Caco-2 (cell line): Measurements from ENCODE around the gene ANKS3. TPM values are rescaled to one million over a fixed set of nuclear protein-coding genes. Genes with fewer than 3 reads are reported as not detected.

Experiments used
- BruUV-seq: library from RNA; stranded (reverse); fragments of 400-500 nt; replicated peaks from 2 replicates; lab custom pipeline; 2021; lab: Mats Ljungman, UMichigan
- CTCF ChIA-PET: fragments of 300-600 bp; sonication (Branson Sonifier 250); formaldehyde crosslinking; loops from one replicate; lab custom pipeline; 2022; ENCODE audit warnings: antibody characterized with exemption; lab: Charles Lee
- POLR2A ChIA-PET: fragments of 300-600 bp; sonication (Branson Sonifier 250); formaldehyde crosslinking; loops from one replicate; lab custom pipeline; 2022; ENCODE audit warnings: antibody characterized with exemption; lab: Charles Lee
- DNase-seq, 2 experiments: peaks; one replicate each; pipeline versions ENCODE4 v3.0.0 to v3.0.0-alpha.2; 2020 to 2022
- H3K27me3 ChIP-seq: replicated peaks from 2 replicates; pipeline ENCODE4 v1.6.0; 2011; ENCODE audit warnings: low read length; ENCODE audit not compliant: control insufficient read depth, insufficient read depth
- H3K36me3 ChIP-seq: 2 replicates; pipeline ENCODE4 v1.5.1; 2011; ENCODE audit warnings: low read length; ENCODE audit not compliant: control insufficient read depth, insufficient read depth
- H3K4me1 ChIP-seq: fragments of 250-450 bp; sonication (Bioruptor Pico); 2 replicates; pipeline ENCODE4 v1.5.1; 2020; ENCODE audit warnings: mild to moderate bottlenecking
- H3K4me3 ChIP-seq: 2 replicates; pipeline ENCODE4 v1.5.1; 2011; ENCODE audit warnings: low read depth, mild to moderate bottlenecking, control low read depth, low read length
- H3K9me3 ChIP-seq: fragments of 250-450 bp; sonication (Bioruptor Pico); 2 replicates; pipeline ENCODE4 v1.5.1; 2020; ENCODE audit warnings: mild to moderate bottlenecking, moderate library complexity
- H3K27ac Mint-ChIP-seq: one replicate; pipeline ENCODE4 v1.8.0; 2022; ENCODE audit warnings: mixed read lengths; ENCODE audit not compliant: unreplicated experiment
- H3K27me3 Mint-ChIP-seq: one replicate; pipeline ENCODE4 v1.8.0; 2022; ENCODE audit warnings: mixed read lengths; ENCODE audit not compliant: insufficient read depth, unreplicated experiment
- H3K36me3 Mint-ChIP-seq: one replicate; pipeline ENCODE4 v1.8.0; 2022; ENCODE audit warnings: mild to moderate bottlenecking, mixed read lengths; ENCODE audit not compliant: insufficient read depth, unreplicated experiment
- H3K4me1 Mint-ChIP-seq: one replicate; pipeline ENCODE4 v1.8.0; 2022; ENCODE audit warnings: low read depth, mixed read lengths; ENCODE audit not compliant: unreplicated experiment
- H3K4me3 Mint-ChIP-seq: one replicate; pipeline ENCODE4 v1.8.0; 2022; ENCODE audit warnings: mild to moderate bottlenecking, moderate library complexity, mixed read lengths; ENCODE audit not compliant: unreplicated experiment
- H3K9me3 Mint-ChIP-seq: one replicate; pipeline ENCODE4 v1.8.0; 2022; ENCODE audit warnings: mixed read lengths; ENCODE audit not compliant: unreplicated experiment
- intact Hi-C: fragments of 100-400 bp; cut with micrococcal nuclease; formaldehyde crosslinking; loops from one replicate; pipeline ENCODE4 v1.10.0; 2022; ENCODE audit not compliant: unreplicated experiment
- total RNA-seq: library from RNA; stranded (reverse); gene quantifications from 2 replicates; pipeline ENCODE4 v1.2.3, GENCODE V29; 2022
- TF ChIP-seq, protein P1 (sequence below), 2 experiments: fragments of 200-600 bp in 1 of 2; IDR thresholded peaks; 1 replicate in 1 of 2; 2 replicates in 1 of 2; pipeline versions ENCODE4 v1.5.1 to v1.8.0; 2011 to 2022; ENCODE audit warnings: antibody characterized with exemption in 1 of 2, control low read depth in 1 of 2, inconsistent platforms in 1 of 2, low read depth in 1 of 2, low read length in 1 of 2, mild to moderate bottlenecking in 1 of 2, moderate library complexity in 1 of 2; ENCODE audit not compliant: insufficient read depth in 1 of 2, severe bottlenecking in 1 of 2, unreplicated experiment in 1 of 2

Gene ANKS3
- total RNA-seq, 1 experiment from 2014 or later: 28.1 TPM

DNA sequence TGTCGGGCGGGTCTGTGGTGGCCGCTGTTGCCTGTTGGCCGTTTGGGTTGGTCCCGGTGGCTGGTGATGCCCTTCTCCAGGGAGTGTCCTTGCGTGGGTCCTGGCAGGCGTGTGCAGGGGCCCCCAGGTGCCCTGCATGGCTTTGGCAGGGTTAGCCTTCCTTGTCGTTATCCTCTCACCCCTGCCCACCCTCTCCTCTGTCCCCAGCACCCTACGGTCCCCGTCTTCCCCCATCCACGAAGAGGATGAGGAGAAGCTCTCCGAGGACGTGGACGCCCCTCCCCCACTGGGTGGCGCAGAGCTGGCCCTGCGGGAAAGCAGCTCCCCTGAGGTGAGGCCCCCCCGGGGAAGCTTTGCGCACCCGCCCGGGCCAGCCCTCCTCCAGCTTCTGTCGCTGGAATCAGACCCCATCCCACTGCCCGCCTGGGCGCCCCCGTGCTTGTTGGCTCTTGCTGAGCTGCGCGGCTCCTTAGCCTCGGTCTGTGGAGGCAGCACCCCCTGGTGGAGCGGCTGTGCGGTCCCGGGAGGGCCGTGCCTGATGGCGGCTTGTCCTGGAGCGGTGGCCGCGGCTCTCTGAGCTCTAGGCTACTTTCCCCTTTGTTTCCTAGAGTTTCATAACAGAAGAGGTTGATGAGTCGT is 51.3 kb downstream of the ANKS3 start:
- no peak overlapping the region for H3K4me3 Mint-ChIP-seq
- no peaks in the 10 kb centered on the region for H3K27me3 Mint-ChIP-seq
- H3K36me3 Mint-ChIP-seq: peaks cover 24% of the 10 kb centered on the region
- H3K27me3 ChIP-seq: no peaks in the 10 kb centered on the region
- intact Hi-C loops: no loop called here
- H3K4me3 ChIP-seq: no peak overlapping the region
- no peaks in the 10 kb centered on the region for H3K9me3 Mint-ChIP-seq
- ChIA-PET CTCF (interaction anchor here (0.6 to 0.7 kb wide), 2 partner anchors 10 to 107 kb away, joined by 3 to 4 read pairs; no protein-coding TSS in a partner anchor), POLR2A (interaction anchor here (0.5 kb wide), 1 partner anchor 410 kb away, joined by 6 read pairs; the partner anchor contains the start of gene TFAP4)
- H3K27ac Mint-ChIP-seq: no peak overlapping the region
- TF ChIP-seq, protein P1, sequence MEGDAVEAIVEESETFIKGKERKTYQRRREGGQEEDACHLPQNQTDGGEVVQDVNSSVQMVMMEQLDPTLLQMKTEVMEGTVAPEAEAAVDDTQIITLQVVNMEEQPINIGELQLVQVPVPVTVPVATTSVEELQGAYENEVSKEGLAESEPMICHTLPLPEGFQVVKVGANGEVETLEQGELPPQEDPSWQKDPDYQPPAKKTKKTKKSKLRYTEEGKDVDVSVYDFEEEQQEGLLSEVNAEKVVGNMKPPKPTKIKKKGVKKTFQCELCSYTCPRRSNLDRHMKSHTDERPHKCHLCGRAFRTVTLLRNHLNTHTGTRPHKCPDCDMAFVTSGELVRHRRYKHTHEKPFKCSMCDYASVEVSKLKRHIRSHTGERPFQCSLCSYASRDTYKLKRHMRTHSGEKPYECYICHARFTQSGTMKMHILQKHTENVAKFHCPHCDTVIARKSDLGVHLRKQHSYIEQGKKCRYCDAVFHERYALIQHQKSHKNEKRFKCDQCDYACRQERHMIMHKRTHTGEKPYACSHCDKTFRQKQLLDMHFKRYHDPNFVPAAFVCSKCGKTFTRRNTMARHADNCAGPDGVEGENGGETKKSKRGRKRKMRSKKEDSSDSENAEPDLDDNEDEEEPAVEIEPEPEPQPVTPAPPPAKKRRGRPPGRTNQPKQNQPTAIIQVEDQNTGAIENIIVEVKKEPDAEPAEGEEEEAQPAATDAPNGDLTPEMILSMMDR (IDR thresholded peaks at IDR 0.05; ENCODE audit: insufficient read depth in 1 of 2, low read depth in 1 of 2, low read length in 1 of 2, severe bottlenecking in 1 of 2, unreplicated experiment in 1 of 2): peak in 1 of 2 experiments; percentile 12
- peaks cover 7% of the 10 kb centered on the region for H3K36me3 ChIP-seq
- DNase-seq: peak in 1 of 2 experiments; percentile 59
- H3K9me3 ChIP-seq: no peaks in the 10 kb centered on the region
- H3K4me1 ChIP-seq: no peaks in the 10 kb centered on the region
- no TSS peak for BruUV-seq
- no peaks in the 10 kb centered on the region for H3K4me1 Mint-ChIP-seq

DNA sequence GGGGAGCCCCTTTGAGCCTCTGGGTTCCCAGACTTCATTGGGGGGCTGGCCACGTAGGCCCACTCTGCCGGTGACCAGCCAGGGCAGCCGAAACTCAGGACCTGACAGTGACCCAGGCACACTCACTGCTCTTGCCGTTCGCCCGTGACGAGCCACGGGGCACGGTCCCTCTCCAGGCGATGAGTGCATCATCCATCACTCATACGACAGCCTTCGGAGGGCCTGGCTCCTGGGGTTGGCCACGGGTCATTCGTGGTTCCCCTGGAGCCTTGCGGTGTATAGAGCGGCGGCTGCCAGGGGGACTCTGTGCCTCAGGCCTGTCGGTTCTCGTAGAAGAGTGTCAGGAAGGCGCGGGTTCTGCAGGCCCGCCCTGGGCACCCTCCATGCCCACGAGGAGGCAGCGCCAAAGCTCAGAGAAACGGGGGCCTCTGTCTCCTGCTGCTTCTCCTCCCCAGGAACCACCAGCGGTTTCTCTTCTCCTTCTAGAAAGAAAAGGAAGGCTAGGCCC is 51.9 kb downstream of the ANKS3 start:
- no peak overlapping the region for H3K27ac Mint-ChIP-seq
- no peaks in the 10 kb centered on the region for H3K27me3 Mint-ChIP-seq
- intact Hi-C loops: no loop called here
- Histone ChIP-seq H3K9me3 (no peaks in the 10 kb centered on the region), H3K27me3 (no peaks in the 10 kb centered on the region), H3K4me1 (no peaks in the 10 kb centered on the region), H3K4me3 (no peak overlapping the region), H3K36me3 (peaks cover 7% of the 10 kb centered on the region)
- no peak overlapping the region for H3K4me3 Mint-ChIP-seq
- ChIA-PET POLR2A (no interaction called here), CTCF (no interaction called here)
- H3K9me3 Mint-ChIP-seq: no peaks in the 10 kb centered on the region
- H3K36me3 Mint-ChIP-seq: peaks cover 24% of the 10 kb centered on the region
- BruUV-seq: no TSS peak
- no peaks in the 10 kb centered on the region for H3K4me1 Mint-ChIP-seq
- TF ChIP-seq, protein P1 (IDR thresholded peaks at IDR 0.05; ENCODE audit: insufficient read depth in 1 of 2, low read depth in 1 of 2, low read length in 1 of 2, severe bottlenecking in 1 of 2, unreplicated experiment in 1 of 2): no peak
- no peak for DNase-seq

DNA sequence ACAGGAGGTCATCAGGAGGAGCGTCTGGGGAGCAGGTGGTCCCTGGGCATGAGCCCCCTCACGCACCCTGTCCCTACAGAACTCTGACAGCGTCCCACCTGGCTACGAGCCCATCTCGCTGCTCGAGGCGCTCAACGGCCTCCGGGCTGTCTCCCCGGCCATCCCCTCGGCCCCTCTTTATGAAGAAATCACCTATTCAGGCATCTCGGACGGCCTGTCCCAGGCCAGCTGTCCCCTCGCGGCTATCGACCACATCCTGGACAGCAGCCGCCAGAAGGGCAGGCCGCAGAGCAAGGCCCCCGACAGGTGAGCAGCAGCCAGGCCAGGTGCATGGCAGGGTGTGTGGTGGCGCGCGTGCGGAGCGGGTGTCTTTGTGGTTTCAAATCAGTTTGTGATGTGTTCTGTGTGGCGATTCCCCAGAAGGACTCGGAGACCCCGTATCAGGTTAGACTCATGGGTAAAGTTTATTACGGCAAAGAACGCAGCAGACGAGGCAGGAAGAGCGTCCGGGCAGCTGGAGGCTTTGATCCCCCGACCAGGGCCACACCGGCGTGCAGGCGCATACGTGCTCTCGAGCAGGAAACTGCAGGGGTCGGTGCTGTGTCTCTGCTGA is 52.5 kb downstream of the ANKS3 start:
- Mint-ChIP-seq H3K4me1 (no peaks in the 10 kb centered on the region), H3K9me3 (no peaks in the 10 kb centered on the region), H3K27ac (no peak overlapping the region), H3K36me3 (peaks cover 28% of the 10 kb centered on the region), H3K27me3 (no peaks in the 10 kb centered on the region), H3K4me3 (no peak overlapping the region)
- BruUV-seq: no TSS peak
- ChIA-PET POLR2A (no interaction called here), CTCF (no interaction called here)
- peaks cover 7% of the 10 kb centered on the region for H3K36me3 ChIP-seq
- H3K27me3 ChIP-seq: no peaks in the 10 kb centered on the region
- no peaks in the 10 kb centered on the region for H3K4me1 ChIP-seq
- TF ChIP-seq, protein P1 (IDR thresholded peaks at IDR 0.05; ENCODE audit: insufficient read depth in 1 of 2, low read depth in 1 of 2, low read length in 1 of 2, severe bottlenecking in 1 of 2, unreplicated experiment in 1 of 2): no peak
- intact Hi-C loops: no loop called here
- H3K4me3 ChIP-seq: no peak overlapping the region
- no peak for DNase-seq
- no peaks in the 10 kb centered on the region for H3K9me3 ChIP-seq
